ENCODE measurements around the gene ARL4C.

ARL4C gene

GRCh38 chr2:234447963-234448362 is 48.9 kb downstream of the ARL4C start:
- DNase-seq (ENCODE audit: low read depth in 2 of 3, low spot score in 2 of 3) = no peak

- DNase-seq (ENCODE audit: low read depth in 2 of 3, low spot score in 2 of 3) = no peak
These were observed 49.7 kb downstream of the ARL4C start for GRCh38 chr2:234447189-234447588.

- peak in 2 of 3 experiments; percentile 36 to 52 for DNase-seq (ENCODE audit: low read depth in 2 of 3, low spot score in 2 of 3)
These were observed 50.3 kb downstream of the ARL4C start for GRCh38 chr2:234446404-234447076.

GRCh38 chr2:234444893-234445292 is 52.0 kb downstream of the ARL4C start:
- peak in 1 of 3 experiments; percentile 48 for DNase-seq (ENCODE audit: low read depth in 2 of 3, low spot score in 2 of 3)

GRCh38 chr2:234444242-234444730 is 52.6 kb downstream of the ARL4C start:
- no peak for DNase-seq (ENCODE audit: low read depth in 2 of 3, low spot score in 2 of 3)
